Epidermal melanocyte (primary cell): ENCODE measurements around the gene DIP2C.

Experiments used
- DNase-seq: peaks from one replicate; pipeline ENCODE4 v3.0.0; 2011; ENCODE audit warnings: low spot score; ENCODE audit not compliant: insufficient read length

Gene DIP2C

DNA sequence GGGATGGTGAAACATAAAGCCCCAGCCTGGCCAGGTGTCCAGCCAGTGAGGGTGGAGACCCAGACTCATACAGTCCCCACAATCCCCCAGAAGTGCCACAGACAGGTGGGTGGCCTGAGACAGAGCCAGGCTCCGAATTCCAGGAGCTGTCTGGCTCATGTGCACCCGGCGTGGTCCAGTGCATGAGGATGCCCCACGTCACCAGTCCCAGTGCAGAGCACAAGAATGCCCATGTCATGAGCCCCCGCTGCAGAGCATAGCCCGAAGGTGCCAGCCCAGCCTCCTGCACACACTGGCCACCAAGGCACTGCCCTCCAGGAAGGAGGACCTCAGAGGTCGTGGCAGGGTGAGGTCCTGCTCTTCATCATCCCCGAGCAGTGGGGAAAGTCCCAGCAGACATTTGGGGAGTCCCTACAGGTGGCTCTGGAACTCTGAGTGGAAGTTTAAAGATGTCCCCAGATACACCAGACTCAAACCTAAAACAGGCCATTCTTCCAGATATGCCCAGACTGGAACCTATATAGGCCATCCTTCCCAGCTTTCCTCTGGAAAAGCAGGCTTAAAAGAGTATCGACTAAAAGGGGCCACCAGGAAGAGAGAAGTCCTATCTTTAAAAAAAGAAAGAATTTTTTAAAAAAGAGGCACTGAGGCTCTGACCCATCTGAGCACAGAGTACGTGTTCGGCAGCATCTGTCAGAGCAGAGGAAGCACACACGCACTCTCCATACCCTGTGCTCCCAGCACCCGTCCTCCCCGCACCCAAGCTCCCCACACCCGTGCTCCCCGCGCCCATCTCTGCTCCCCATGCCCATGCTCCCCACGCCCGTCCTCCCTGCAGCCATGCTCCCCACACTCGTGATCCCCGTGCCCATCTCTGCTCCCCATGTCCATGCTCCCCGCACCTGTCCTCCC lies 11.5 kb downstream of the DIP2C start:
- no peak for DNase-seq

DNA sequence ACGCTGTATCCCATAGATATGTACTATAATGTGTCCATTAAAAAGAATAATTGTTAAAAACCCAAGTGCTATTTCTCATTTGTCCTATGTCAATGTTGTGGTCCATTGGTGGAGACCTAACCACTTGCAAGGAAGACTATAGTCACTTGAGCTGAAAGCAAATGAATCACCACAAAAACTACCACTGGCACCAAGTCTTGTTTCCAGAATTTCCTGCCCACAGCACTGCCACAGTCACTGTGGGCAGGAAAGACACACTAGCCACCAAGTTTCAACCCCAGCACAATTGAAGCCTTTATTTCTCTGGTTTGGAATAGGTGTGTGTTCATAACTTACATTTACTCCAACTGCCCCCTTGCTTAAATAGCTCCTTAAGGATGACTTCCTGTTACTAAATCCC lies 12.4 kb downstream of the DIP2C start:
- DNase-seq = no peak

DNA sequence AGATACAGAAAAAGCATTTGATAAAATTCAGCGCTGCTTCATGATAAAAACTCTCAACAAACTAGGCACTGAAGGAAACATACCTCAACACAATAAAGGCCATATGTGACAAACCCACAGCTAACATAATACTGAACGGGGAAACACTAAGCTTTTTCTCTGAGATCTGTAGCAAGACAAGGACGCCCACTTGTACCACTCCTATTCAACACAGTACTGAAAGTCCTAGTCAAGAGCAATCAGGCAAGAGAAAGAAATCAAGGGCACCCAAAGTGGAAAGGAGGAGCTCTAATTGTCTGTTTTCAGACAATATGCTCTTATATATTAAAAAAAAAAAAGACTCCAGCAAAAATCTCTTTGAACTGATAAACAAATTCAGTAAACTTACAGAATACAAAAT lies 13.3 kb downstream of the DIP2C start:
- no peak for DNase-seq

DNA sequence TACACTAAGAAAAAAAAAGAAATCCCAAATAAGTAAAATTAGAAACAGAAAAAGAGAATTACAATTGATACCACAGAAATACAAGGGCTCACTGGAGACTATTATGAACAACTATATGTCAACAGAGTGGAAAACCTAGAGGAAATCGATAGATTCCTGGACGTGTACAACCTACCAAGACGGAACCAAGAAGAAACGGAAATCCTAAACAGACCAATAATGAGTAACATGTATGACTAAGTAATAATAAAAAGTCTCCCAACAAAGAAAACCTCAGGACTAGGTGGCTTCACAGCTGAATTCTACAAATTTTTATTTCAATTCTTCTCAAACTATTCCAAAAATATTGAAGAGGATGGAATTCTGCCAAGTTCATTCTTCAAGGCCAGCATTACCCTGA lies 13.9 kb downstream of the DIP2C start:
- no peak for DNase-seq

DNA sequence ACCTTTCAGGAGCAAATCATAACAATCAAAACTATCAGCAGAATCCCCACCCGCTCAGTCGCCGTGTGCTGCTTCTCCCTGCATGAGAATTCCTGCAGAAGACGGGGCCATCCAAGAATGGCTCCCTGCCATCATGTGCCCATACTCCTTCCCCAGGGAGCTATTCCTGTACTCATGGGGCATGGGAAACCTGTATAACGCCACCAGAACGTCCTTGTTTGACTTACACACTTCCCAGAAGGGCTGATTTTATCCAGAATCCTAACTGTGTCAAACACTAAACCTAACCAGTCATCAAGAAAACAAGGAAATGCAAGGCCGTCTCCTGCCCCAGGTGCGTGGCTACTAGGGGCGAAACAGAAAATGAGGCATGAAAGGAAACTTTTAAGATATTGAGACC lies 16.0 kb downstream of the DIP2C start:
- DNase-seq = no peak

DNA sequence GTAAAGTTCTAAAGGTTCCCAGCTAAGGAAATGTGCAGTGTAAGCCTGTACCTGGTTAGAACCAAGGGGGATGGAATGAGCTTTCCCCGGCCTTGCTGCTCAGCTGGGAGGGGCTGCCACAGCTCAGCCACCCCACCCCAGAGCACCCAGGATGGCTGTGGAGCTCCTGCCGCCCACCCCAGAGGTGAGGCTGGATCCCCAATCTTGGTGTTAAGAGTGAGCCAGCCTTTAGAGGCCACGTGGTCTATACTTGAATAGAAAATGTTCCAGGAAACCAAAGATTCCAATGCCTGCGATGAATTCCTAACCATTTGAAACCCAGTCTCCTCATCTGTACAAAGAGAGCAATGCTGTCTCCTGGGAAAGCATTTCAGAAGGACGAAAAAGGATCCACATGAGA lies 16.5 kb downstream of the DIP2C start:
- DNase-seq = no peak

DNA sequence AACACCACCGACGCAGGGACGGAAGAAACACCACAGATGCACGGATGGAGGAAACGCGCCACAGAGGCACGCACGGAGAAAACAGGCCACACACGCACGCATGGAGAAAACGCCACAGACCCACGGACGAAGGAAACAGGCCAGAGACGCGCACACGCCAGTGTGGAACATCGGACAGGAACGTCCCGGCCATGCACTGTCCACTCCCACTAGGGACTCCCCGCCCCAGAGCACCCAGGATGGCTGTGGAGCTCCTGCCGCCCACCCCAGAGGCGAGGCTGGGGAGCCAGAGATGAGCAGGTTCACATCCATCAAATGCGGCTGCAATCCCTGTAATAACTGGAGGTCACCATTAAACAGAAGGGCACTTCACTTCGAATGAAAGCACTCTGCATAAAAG lies 17.3 kb downstream of the DIP2C start:
- no peak for DNase-seq

DNA sequence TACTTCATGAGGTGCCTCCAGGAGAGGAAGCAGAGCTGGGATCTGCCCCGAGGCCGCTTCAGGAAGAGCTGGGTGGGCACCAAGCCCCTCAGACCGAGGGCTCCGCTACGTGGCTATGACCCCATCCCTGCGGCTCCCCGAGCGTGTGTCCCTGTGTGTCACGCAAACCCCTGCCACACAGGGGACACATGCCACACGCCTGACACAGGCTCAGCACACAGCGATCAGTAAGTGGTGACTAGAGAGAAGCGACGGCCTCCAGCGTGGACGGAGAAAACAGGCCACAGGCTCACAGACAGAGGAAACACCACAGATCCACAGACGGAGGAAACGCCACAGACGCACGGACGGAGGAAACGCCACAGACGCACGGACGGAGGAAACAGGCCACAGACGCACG lies 18.5 kb downstream of the DIP2C start:
- no peak for DNase-seq

DNA sequence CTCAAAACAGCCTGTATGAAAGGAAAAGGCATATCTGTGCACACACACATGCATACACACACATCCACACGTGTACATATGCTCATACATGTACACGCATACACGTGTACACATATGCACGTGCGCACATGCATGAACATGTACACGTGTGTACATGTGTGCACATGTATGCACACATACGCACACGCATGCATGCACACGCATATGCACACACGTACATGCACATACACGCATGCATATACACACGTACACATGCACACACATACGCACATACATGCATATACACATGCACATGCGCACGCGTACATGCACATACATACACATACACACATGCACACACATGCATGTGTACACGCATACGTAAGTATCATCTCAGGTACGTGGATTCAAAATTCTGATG lies 19.4 kb downstream of the DIP2C start:
- DNase-seq = no peak

DNA sequence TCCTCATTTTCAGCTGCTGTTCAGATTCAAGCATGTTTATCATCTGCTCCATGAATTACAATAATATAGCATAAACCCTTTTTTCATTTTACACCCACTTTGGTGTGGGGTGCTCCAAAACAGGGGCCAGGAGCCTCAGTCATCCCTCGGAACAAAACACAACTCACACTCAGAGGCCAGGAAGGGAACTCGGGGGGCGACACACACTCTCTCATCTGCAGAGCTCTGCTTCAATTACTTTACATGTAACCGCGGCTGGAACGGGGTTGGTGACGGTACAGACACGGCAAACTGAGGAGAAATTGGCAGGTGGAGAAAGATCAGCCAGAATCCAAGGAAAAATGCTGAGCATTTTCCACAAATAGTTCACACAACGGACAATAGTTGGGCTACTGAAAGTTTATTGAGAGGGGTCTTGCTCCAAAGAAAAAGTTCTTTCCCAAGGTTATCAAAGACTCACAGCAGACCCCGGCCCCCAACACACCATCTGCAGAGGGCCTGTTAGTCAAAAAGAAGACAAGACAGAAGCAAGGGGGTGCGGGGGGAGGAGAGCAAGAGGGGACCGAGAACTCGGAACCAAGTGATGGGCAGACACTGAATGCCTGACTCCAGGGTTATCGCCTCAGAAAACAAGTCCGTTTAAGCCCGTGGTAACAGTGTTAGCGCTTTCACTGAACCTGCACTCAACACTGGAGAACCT lies 20.5 kb downstream of the DIP2C start:
- DNase-seq = no peak

DNA sequence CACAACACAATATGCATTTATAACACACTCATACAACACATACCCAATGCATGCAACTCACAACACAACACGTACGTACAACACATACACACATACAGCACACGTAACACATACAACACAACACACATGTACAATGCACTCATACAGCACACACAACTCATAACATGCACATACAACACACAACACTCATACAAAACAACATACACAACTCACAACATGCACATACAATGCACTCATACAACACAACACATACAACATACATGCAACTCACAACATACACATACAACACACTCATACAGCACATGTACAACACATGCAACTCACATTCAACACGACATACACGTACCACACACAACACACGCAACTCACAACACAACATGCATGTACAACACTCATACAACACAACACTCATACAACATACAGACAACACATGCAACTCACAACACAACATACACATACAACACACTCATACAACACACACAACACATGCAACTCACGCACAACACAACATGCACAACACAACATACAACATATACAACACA lies 21.8 kb downstream of the DIP2C start:
- no peak for DNase-seq

DNA sequence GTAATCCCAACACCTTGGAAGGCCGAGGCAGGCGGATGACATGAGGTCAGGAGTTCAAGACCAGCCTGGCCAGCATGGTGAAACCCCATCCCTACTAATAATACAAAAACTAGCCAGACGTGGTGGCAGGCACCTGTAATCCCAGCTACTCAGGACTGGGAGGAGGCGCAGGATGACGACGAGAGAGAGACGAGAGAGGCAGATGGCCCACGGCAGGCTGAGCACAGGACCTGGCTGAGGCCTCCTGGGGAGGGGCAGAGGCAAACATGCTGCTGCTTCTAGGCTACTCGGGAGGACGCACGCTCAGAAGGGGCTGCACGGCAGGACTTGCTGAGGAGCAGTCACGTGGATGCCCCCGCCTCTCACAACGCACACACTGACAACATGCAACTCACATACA lies 22.4 kb downstream of the DIP2C start:
- no peak for DNase-seq

DNA sequence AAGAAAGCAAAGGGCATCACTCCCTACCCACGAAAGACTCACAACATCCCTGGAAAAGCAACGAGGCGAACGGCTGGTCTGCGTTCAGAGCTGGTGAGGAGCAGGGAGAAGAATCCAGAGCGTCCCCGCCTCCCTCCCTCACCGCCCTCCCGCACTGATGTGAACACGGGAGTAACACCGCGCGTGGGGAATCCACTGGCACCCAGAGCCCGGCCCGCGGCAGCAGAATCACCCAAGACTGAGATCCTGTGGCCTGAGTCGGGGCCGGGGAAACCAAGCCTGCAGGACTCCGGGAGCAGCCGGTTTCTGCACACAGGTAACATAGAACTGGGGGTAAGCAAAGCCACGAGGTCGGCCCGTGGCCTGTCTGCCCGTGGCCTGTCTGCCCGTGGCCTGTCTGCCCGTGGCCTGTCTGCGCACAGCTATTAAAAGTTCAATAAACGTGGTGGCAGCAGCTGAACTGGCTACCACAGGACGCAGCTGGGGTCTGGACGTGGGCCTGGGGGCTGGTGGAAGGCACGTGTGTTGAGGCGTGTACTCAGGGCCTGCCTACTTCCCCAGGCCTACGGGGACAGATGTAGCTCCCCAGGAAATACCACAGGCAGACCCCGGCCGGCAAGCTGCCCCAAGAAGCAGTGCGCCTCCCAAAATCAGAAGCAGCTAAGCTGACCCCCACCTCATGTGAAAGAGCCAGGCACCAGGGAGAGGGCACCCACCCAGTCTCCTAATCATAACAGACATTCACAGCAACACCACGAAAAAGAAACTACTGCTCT lies 23.0 kb downstream of the DIP2C start:
- no peak for DNase-seq

DNA sequence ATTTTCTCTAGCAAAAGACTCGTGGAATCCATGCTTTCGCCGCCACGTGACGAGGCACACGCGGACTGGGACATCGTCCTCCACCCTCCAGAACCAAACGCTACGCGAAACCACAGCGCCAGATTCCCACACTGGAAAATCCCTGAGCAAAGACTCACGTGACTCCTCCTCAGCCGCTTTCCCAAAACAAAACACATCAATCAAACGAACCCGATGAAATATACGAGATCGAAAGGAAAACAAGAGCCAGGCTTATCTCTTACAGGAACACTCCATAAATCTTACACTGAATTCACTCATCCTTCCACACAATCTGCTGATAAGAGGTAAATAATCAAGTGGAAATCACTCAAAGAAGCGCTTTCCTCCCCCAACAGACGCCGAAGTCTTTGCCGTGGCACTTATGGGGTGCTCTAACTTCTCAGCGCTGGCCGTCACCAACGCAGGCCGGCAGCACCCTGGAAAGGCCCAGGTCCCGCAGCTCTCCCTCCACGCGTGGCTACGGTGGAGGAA lies 23.8 kb downstream of the DIP2C start:
- no peak for DNase-seq

DNA sequence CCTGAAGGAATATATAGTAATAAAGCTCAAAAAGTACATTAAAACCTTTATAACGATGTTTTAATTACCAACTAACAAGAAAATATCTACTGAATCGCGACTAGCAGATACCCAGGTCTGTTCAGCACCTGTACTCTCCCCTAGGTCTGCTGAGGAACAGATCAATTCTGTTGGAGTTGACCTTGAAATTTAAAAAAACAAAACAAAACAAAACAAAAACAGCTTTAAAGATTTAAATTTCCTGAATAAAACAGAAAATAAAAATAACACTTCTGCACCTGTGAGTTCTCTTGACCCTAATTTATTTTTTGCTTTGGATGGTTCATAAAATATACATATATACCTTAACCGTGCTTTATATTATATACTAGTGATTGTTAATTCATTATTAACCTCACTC lies 24.6 kb downstream of the DIP2C start:
- DNase-seq = no peak

DNA sequence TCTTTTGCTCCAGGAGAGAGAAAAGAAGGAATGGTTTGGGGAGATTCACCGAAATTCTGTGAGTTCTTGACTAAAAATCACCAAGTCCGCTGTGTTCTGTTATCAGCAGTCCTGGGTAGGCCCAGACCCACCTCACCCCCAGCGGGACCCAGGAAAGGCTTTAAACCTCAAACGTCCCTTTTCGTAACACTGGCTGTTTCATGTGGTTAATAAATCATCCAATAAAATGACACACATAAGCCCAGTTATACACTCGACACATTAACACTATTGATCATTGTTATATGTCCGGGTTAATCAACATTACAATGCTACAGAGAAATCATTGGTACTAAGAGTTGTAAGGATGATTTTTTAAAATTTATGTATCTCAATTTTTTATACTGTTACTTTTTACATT lies 25.2 kb downstream of the DIP2C start:
- DNase-seq = no peak

DNA sequence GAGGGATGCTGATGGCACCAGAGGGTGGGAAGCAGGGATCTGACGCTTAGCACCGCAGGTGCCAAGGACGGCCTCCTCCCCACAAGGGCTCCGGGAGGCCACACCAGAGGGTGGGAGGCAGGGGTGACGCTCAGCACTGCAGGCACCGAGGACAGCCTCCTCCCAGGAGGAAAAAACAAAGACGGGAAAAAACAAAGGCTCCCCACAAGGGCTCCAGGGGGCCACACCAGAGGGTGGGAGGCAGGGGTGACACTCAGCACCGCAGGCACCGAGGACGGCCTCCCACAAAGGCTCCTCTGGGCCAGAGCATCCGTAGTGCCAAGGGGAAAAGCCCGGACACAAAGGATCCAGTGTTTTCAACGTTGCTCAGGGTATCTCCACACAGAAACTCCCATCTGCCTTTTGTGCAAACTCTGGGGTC lies 25.6 kb downstream of the DIP2C start:
- no peak for DNase-seq

DNA sequence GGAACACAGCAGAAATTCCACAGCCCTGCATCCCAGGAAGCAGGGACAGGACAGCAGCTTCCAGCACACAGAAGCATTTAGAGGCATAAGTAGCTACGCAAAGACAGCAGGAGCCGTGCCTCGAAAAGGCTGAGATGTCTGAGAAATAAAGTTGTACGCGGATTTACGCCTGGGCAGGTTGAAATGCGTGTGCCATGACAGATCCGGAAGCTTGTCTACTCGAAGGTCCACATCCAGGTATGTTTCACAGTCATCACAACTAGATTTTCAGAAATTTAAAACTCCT lies 26.1 kb downstream of the DIP2C start:
- no peak for DNase-seq

DNA sequence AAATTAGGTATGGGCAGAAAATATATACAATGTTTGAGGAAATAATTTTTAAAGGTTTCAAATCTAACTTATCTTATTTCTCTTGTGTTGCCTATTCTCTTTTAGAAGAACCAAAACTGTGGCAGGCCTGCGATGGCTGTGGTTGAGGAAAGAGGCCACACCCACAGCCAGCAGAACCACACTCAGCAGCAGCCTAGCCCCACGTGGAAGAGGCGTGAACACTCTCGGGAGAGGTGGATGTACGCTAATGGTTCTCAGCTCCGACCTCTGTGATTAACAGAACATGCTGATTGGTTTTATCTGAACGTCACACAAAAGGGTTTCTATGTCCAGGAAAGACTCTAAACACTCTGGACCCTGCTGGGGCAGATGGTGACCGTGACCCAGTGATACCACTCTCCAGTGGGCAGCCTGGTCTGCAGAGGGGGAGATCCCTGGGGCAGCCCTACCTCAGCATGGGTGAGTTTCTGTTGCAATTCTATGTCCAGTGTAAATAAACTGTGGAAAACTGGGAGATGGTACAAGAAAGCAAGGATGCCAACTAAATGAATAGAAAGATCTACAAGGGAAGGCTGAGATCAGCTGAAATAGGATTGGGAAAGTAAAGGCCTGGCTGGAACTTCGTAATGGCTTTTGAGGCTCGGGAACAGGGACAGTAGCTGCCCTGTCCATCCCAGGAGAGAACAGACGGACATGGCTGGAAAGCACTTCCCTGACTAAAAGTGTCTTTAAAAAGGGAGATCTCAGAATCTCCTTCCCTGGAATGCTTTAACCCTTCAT lies 26.6 kb downstream of the DIP2C start:
- DNase-seq = no peak

DNA sequence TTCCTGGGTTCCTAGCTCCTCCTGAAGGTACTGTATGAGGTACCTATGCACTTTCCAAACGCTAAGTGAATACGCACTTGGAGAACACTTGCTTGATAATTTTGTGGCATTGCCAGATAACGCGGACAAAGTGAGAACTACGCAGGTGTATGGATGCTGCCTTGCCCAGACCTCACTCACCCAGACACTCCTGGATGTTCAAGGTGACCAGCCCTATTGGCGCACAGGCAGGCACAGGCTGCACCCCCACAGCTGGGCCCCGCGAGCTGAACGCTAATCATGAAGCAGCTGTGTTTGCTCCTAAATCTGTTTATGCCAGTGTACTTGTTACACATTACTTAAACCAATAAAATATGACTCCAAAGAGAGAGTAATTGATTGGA lies 27.3 kb downstream of the DIP2C start:
- no peak for DNase-seq

DNA sequence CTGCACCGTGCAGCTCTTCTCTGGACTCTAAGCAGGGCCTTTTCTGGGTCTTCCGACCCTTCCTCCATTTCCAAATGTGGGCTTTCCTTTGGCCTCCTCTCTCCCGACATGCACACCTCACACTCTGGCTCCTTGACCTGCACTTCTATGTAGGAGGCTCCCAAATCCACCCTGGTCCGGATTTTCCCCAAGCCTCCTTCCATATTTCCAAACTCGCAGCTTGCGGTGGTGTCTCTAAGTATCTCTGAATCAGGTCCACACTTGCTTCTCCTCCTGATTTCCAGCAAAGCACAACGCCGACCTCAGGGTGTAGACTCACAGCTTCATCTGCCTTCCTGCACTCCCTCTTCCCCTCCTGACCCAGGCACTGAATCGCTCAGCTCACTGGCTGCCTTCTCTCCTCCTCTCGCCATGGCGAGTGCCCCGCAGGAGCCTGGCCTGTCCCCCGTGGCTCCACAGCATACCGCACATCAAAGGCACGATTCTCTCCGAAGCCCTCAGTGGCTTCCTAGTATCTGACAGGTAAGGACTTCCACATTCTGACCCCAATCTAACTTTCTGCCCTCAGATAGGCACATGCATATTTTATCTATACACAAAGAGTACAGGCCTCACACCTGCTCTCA lies 27.8 kb downstream of the DIP2C start:
- DNase-seq = no peak
